ENCODE measurements around the gene CCDC57.

- TF ChIP-seq, protein P1, sequence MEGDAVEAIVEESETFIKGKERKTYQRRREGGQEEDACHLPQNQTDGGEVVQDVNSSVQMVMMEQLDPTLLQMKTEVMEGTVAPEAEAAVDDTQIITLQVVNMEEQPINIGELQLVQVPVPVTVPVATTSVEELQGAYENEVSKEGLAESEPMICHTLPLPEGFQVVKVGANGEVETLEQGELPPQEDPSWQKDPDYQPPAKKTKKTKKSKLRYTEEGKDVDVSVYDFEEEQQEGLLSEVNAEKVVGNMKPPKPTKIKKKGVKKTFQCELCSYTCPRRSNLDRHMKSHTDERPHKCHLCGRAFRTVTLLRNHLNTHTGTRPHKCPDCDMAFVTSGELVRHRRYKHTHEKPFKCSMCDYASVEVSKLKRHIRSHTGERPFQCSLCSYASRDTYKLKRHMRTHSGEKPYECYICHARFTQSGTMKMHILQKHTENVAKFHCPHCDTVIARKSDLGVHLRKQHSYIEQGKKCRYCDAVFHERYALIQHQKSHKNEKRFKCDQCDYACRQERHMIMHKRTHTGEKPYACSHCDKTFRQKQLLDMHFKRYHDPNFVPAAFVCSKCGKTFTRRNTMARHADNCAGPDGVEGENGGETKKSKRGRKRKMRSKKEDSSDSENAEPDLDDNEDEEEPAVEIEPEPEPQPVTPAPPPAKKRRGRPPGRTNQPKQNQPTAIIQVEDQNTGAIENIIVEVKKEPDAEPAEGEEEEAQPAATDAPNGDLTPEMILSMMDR (IDR thresholded peaks at IDR 0.05; ENCODE audit: low read depth, low read length) = no peak
- TF ChIP-seq EZH2phosphoT487 (IDR thresholded peaks at IDR 0.05; ENCODE audit: low read depth) = no peak
Observed at GRCh38 chr17:82231312-82231561, 18.6 kb upstream of the CCDC57 start.

All from OCI-LY3 (cell line).